GM12874 (cell line): Measurements from ENCODE around the gene SLC16A10.

ENCODE experiments used
- TF ChIP-seq, protein P1 (sequence below): IDR thresholded peaks from 2 replicates; pipeline ENCODE4 v1.5.1; 2011; ENCODE audit warnings: low read depth, mild to moderate bottlenecking, control low read depth, low read length, moderate library complexity; ENCODE audit not compliant: insufficient read depth

The SLC16A10 gene

DNA sequence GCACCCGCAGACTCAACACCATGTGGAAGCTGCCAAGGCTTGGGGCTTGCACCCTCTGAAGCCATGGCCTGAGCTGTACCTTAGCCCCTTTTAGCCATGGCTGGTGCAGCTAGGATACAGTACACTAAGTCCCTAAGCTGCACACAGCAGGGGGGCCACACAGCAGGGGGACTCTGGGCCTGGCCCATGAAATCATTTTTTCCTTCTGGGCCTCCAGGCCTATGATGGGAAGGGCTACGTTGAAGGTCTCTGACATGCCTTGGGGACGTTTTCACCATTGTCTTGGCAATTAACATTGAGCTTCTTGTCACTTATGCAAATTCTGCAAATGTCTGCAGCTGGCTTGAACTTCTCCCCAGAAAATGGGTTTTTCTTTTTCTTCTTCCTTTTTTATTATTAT lies 103.3 kb downstream of the SLC16A10 start:
- TF ChIP-seq, protein P1, sequence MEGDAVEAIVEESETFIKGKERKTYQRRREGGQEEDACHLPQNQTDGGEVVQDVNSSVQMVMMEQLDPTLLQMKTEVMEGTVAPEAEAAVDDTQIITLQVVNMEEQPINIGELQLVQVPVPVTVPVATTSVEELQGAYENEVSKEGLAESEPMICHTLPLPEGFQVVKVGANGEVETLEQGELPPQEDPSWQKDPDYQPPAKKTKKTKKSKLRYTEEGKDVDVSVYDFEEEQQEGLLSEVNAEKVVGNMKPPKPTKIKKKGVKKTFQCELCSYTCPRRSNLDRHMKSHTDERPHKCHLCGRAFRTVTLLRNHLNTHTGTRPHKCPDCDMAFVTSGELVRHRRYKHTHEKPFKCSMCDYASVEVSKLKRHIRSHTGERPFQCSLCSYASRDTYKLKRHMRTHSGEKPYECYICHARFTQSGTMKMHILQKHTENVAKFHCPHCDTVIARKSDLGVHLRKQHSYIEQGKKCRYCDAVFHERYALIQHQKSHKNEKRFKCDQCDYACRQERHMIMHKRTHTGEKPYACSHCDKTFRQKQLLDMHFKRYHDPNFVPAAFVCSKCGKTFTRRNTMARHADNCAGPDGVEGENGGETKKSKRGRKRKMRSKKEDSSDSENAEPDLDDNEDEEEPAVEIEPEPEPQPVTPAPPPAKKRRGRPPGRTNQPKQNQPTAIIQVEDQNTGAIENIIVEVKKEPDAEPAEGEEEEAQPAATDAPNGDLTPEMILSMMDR, result no peak

DNA sequence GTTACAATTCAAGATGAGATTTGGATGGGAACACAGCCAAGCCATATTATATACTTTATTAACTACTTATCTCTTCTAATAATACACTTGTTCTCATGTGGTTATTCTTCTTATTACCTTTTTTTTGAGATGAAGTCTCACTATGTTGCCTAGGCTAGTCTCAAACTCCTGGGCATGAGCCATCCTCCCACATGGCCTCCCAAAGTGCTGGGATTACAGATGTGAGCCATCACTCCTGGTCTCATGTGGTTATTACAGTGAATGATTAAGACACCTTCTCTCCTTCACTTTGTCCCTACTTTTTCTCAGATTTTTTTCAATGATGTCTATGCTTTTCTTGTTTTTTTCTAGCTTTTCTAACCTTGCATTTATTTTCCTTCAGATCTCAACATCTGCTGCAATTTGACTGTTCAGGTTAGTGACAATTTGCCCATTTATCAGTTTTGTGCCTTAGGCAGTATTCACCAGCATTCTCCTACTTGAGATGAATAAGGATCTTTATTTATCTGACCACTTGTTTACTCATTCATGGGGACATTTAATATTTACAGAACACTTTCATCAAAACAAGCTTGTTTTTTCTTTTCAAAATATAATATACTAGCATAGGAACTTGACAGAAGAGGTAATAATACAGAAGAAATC lies 105.7 kb downstream of the SLC16A10 start:
- TF ChIP-seq, protein P1, result no peak

DNA sequence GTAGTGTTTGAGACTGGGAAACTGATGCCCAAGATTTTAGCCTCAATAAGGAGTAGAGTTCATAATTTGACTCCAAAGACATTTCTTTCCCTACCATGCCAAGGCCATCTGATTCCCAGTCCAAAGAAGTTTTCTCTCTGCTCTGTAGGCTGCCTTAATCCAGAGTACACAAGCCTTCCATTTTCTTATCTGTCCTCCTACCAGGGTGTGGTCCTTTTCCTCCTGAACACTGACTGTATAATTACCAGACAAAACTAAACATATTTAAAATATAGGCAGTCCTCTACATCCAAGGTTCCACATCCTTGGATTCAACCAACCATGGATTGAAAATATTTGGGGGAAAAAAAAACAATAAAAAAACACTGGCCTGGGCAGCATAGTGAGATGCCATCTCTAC lies 108.4 kb downstream of the SLC16A10 start:
- TF ChIP-seq, protein P1, result no peak

DNA sequence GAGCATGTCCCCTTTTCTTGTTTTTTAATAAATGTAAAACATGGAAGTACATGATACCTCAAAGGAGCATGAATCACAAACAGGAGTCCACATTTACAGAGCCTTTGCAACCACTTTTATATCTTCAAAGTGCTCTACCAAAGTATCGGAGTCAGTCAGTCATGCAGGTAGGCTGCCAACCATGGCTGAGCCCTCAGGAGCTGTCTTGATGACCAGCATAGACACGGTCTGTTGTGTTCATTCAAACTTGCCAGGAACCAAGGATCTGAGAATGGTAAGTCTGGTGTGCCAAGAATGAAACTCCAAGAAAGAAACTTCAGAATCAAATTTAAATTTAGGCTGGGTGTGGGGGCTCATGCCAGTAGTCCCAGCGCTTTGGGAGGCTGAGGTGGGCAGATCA lies 111.5 kb downstream of the SLC16A10 start:
- TF ChIP-seq, protein P1, result no peak

DNA sequence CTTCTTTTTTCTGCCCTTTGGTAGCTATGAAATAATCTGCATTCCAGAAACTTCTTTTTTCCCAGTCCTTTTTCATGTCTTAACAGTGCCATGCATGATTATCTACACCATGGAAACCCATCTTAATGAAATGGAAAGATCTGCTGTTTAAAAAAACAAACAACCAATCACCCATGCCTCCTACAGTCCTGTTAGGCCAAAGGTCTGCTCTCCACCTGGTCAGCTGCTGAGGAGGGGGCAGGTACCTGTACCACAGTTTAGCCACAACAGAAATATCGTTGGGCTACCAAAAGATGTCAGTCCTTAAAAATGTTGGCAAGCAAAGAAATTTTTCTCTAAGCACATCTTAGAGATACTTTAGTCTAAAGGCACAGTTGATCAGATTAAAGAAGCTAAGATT lies 112.6 kb downstream of the SLC16A10 start:
- TF ChIP-seq, protein P1, result no peak

DNA sequence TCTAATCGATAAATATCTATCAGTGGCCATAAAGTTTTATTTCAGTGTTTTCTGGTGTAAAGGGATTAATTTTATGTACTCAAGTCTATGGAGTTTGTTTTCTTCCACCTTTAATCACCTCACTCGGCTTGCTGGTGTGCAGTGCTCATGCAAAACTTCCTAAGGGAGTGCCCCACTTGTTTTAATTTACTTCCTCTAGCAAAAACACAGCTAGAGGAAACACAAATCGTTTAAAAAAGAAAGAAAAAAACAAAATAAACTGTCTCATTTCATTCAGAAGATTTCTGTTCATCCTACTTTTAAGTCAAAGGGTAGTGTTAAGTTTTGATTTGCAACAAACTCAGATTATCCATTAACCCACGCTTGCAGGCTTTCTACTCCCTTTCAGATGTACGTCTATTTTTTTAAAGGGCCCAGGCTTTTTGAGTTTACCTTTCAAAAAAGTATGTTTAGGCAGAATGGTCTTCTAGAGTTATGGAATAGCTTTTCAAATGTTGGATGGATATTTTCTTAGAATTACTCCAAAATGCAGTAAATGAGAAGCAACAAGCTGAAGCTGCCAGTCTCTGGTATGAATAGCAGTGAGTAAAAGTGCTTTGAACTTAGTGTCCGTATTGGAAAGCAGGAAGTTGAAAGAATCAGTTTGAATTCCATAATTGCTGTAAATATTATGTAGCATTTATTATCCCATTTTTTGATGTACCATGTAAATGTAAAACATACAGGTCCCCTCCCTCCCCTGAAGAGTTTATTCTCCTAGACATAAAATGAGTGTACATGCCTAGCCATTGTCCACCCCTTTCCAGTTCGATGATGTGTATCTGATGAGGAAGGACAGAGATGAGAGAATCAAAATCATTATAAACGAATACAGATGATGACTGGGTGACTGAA lies 113.3 kb downstream of the SLC16A10 start:
- TF ChIP-seq, protein P1, result no peak

DNA sequence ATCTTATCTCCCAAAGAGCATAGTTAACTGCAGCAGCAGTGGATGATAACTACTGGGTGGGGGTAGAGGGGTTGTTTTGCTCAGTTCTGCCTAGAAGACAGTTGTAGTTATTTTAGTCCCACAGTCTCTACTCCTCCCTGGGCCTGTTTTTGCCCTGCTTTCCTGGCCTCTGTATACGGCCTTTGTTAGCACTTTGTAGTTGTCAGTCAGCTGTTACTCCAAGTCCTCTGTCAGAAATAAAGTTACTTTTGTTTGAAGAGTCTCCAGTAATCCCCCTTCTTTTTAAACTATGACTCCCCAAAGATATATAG lies 113.9 kb downstream of the SLC16A10 start:
- TF ChIP-seq, protein P1, result no peak
